Esophagus mucosa (tissue), 1 donor: ENCODE data around the gene SNRNP70. TPM values are rescaled to one million over a fixed set of nuclear protein-coding genes. Genes with fewer than 3 reads are reported as not detected.
A peak's percentile ranks its signal among the peaks of the same experiment; 100 is the strongest.
"Not testable (repeated sequence)": the region's sequence is repeated elsewhere in the genome, so short reads cannot be mapped to it uniquely, and the experiment has no call there.

ENCODE experiments used
- ATAC-seq: fragments of 200-7000 bp; cut with Tn5 transposase; one replicate; pipeline ENCODE4 v1.9.1; 2020
- total RNA-seq: library from RNA; stranded (reverse); gene quantifications from one replicate; pipeline ENCODE4 v1.2.4, GENCODE V29; 2023
- donor health status: DM: yes; HTN: yes; CAD: no.

The SNRNP70 gene
- total RNA-seq, 1 donor from 2014 or later, result 82.3 TPM

- peak; percentile 64 for ATAC-seq
Observed at GRCh38 chr19:49064768-49065611, 20.3 kb upstream of the SNRNP70 start, which contains the start of gene NTF4. Gene NTF4 (minus strand): TSS chr19:49064818. CDS start chr19:49061997, 2,821 bp downstream.

GRCh38 chr19:49065905-49066512 is 19.2 kb upstream of the SNRNP70 start:
- ATAC-seq, result no peak

- ATAC-seq, result no peak
Observed at GRCh38 chr19:49067554-49067953, 17.7 kb upstream of the SNRNP70 start.

GRCh38 chr19:49069026-49069425 is 16.2 kb upstream of the SNRNP70 start:
- ATAC-seq, result no peak

- ATAC-seq, result no peak
Observed at GRCh38 chr19:49070416-49070815, 14.8 kb upstream of the SNRNP70 start.

GRCh38 chr19:49071860-49072547 is 13.2 kb upstream of the SNRNP70 start:
- peak; percentile 21 for ATAC-seq

- ATAC-seq, result peak; percentile 21
Observed at GRCh38 chr19:49073514-49074378, 11.5 kb upstream of the SNRNP70 start.

- ATAC-seq, result not testable (repeated sequence)
Observed at GRCh38 chr19:49074869-49075268, 10.4 kb upstream of the SNRNP70 start.

GRCh38 chr19:49080392-49080791 is 4.9 kb upstream of the SNRNP70 start:
- no peak for ATAC-seq

- no peak for ATAC-seq
Observed at GRCh38 chr19:49081273-49081672, 4.0 kb upstream of the SNRNP70 start.

- no peak for ATAC-seq
Observed at GRCh38 chr19:49084206-49085019, 838 bp upstream of the SNRNP70 start.

- ATAC-seq, result no peak
Observed at GRCh38 chr19:49085868-49086232, 599 bp downstream of the SNRNP70 start.

GRCh38 chr19:49086296-49086695 is 1.0 kb downstream of the SNRNP70 start:
- no peak for ATAC-seq

- no peak for ATAC-seq
Observed at GRCh38 chr19:49091391-49092038, 6.3 kb downstream of the SNRNP70 start.

GRCh38 chr19:49092686-49093085 is 7.4 kb downstream of the SNRNP70 start:
- no peak for ATAC-seq

- ATAC-seq, result no peak
Observed at GRCh38 chr19:49094505-49095482, 9.5 kb downstream of the SNRNP70 start.

- peak; percentile 89 for ATAC-seq
Observed at GRCh38 chr19:49097453-49098288, 12.4 kb downstream of the SNRNP70 start.

GRCh38 chr19:49098795-49099194 is 13.5 kb downstream of the SNRNP70 start:
- ATAC-seq, result no peak

- no peak for ATAC-seq
Observed at GRCh38 chr19:49101160-49101559, 15.9 kb downstream of the SNRNP70 start.
